Measurements from ENCODE around the gene TGFB1.

DNA sequence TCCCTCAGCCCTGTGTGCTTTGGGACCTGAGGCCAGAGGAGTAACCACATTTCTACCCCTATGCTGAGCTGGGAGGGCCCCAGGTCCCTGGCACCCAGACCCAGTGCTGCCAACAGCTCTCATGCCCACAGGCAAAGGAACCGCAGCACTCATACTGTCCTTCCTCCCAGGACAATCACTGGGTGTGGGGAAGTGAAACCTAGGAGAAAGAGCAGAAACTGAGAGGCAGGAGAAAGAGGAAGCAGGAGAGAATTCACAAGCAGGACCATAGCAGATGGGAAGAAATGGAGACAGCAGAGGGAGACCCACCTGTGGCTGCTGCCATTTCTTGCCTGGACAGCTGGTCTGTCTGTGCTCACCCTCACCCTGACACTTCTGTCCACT lies 24.9 kb downstream of the TGFB1 start:
- TF ChIP-seq, protein P1, sequence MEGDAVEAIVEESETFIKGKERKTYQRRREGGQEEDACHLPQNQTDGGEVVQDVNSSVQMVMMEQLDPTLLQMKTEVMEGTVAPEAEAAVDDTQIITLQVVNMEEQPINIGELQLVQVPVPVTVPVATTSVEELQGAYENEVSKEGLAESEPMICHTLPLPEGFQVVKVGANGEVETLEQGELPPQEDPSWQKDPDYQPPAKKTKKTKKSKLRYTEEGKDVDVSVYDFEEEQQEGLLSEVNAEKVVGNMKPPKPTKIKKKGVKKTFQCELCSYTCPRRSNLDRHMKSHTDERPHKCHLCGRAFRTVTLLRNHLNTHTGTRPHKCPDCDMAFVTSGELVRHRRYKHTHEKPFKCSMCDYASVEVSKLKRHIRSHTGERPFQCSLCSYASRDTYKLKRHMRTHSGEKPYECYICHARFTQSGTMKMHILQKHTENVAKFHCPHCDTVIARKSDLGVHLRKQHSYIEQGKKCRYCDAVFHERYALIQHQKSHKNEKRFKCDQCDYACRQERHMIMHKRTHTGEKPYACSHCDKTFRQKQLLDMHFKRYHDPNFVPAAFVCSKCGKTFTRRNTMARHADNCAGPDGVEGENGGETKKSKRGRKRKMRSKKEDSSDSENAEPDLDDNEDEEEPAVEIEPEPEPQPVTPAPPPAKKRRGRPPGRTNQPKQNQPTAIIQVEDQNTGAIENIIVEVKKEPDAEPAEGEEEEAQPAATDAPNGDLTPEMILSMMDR (IDR thresholded peaks at IDR 0.05): no peak
- TF ChIP-seq POLR2A (IDR thresholded peaks at IDR 0.05): no peak
